ENCODE measurements around the gene FOXS1.

- TF ChIP-seq, protein P1, sequence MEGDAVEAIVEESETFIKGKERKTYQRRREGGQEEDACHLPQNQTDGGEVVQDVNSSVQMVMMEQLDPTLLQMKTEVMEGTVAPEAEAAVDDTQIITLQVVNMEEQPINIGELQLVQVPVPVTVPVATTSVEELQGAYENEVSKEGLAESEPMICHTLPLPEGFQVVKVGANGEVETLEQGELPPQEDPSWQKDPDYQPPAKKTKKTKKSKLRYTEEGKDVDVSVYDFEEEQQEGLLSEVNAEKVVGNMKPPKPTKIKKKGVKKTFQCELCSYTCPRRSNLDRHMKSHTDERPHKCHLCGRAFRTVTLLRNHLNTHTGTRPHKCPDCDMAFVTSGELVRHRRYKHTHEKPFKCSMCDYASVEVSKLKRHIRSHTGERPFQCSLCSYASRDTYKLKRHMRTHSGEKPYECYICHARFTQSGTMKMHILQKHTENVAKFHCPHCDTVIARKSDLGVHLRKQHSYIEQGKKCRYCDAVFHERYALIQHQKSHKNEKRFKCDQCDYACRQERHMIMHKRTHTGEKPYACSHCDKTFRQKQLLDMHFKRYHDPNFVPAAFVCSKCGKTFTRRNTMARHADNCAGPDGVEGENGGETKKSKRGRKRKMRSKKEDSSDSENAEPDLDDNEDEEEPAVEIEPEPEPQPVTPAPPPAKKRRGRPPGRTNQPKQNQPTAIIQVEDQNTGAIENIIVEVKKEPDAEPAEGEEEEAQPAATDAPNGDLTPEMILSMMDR (IDR thresholded peaks at IDR 0.05; ENCODE audit: insufficient read depth, low read depth, low read length): no peak
- no peak for TF ChIP-seq EZH2 (IDR thresholded peaks at IDR 0.05; ENCODE audit: insufficient read depth, low read length)
These were observed 12.7 kb upstream of the FOXS1 start for GRCh38 chr20:31857861-31858759.
